GM10266 (cell line): ENCODE data around the gene SIRPG.

Experiments used
- DNase-seq: peaks from one replicate; pipeline ENCODE4 v3.0.0; 2012; ENCODE audit errors: extremely low spot score
- CTCF ChIP-seq: IDR thresholded peaks from 2 replicates; pipeline ENCODE4 v1.5.1; 2012; ENCODE audit warnings: mild to moderate bottlenecking, low read depth; ENCODE audit not compliant: control insufficient read depth, insufficient read depth; ENCODE audit errors: missing control alignments

SIRPG gene

DNA sequence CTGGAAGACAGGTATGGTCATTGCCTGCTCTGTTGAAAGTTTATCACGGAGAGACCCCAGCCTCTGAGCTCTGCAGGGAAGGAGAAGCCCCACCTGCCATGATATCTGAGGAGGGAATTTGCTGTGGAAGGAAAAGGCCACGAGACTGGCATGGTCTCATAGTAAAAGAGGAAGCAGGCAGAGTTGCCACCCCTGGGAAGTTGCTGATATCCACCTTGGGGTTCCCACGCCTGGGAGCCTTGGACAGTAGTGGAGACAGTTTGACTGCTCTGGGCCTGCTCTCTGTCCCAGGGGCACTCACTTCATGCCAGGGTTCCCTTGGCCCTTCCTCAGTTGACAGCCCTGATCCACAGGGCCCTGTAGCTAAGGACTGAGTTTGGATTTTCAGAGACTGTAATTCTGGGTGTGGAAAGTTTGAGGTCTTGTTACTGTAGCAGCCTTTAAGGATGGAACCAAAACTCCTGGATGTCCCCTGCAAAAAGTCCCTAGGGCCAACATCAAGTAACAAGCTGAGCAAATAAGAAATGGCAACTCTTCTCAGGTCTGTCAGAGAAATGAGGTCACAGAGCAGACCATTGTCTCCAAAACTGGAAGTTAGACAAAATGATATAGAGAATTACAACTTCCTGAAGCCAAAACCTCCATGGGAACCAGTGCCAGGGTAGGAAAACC lies 30.9 kb downstream of the SIRPG start:
- no peak for TF ChIP-seq CTCF
- DNase-seq = no peak

GRCh38 chr20:1625083-1625690 lies 32.4 kb downstream of the SIRPG start:
- DNase-seq = no peak
- TF ChIP-seq CTCF = no peak

GRCh38 chr20:1623501-1624205 lies 33.9 kb downstream of the SIRPG start:
- TF ChIP-seq CTCF = no peak
- DNase-seq = no peak

GRCh38 chr20:1622450-1622849 lies 35.1 kb downstream of the SIRPG start:
- no peak for DNase-seq
- no peak for TF ChIP-seq CTCF

DNA sequence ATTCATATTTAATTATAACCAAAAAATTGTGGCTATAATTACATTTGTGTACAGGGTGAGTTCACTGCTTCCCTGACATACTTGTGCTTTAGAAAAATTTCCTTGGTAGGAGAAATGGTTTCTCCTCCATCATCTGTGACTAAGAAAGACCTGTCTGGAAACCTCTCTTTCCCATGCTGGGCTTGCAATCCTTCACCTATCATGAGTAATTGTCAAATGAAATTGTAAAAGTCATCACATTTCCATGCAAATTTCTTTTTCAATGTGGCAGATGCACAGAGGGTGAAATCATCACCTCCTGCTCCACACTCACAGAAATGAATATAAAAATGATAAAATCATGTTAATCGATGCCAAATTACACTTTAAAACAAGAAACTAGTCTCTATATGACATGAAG lies 36.3 kb downstream of the SIRPG start:
- TF ChIP-seq CTCF = no peak
- no peak for DNase-seq

GRCh38 chr20:1619861-1620444 lies 37.6 kb downstream of the SIRPG start, which contains the start of gene SIRPB1:
Gene SIRPB1, minus strand, starts transcription at chr20:1620009. Its CDS starts 65 bp downstream, at chr20:1619944.
- TF ChIP-seq CTCF = no peak
- no peak for DNase-seq
